ENCODE data around the gene MALRD1.
A peak's percentile ranks its signal among the peaks of the same experiment; 100 is the strongest.

The MALRD1 gene

GRCh38 chr10:19588608-19589007 is 540.0 kb downstream of the MALRD1 start:
- DNase-seq, result no peak

- DNase-seq, result no peak
These were observed 543.7 kb downstream of the MALRD1 start for GRCh38 chr10:19592276-19592675.

- no peak for DNase-seq
These were observed 546.7 kb downstream of the MALRD1 start for GRCh38 chr10:19595212-19595845.

- no peak for DNase-seq
These were observed 557.2 kb downstream of the MALRD1 start for GRCh38 chr10:19605806-19606205.

DNA sequence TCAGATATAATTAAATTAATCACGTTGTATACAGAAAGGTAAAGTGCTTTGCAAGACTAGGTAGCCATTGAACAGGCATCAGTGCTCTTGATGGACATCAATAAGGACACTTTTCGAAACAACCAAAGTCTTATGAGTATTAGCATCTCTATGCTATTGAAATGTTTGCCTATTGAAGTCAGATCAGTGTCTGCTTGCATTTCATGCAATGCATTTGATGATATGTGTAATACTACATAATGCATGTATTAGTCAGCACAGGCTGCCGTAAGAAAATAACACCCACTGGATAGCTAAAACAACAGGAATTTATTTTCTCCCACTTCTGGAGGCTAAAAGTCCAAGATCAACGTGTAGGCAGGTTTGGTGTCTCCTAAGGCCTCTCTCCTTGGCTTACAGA is 558.4 kb downstream of the MALRD1 start:
- no peak for DNase-seq

DNA sequence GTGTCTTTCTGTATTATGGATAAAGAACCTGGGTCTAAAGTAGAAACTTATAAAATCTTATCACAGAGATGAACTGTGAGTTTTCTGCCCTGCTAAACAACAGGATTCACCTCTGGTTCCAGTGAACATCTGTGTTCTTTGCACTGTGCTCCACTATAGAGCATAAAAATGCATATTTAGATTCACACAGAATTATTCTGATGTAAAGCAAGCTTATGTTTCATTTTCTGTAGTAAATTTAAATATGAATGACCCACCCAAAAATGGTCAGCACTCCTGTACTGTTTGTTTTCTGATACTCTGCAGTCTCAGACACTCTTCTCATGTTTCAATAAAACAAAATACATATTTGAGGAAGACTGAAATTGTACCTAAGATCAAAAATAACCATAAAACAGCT is 563.2 kb downstream of the MALRD1 start:
- no peak for DNase-seq

DNA sequence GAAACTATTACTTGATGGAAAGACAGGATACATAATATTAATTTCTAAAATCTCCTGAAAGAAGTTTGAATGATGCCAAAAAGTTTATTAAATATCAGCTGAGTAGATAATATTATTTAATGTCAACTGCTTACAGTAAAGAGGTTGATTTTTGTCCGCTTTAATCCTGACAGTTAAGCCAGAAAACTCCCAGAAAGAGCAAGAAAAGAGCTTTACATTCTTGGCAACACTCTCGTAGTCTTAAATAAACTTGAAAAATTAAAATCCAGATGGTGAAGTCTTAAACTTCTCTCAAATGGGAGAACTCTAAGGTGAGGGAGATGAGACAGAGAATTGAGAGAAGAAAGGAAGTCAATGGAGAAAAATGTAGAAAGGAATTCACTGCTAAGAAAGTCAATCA is 568.4 kb downstream of the MALRD1 start:
- DNase-seq, result no peak

DNA sequence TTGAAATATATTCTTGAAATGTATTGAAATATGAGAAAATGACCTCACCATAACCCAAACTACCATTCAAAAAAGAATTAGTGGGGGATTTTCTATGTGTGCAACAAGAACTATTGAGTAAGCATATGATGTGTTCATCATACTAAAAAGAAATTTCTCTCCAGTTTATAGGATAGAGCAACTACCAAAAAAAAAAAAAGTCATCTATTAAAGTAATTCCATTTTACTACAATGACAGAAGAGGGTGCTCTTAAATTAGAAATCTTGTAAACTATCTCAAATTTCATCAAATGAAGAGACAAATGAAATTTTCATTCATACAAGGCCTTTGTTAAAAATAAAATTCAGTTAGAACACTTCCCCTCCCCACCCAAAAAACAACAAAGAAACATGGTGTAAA is 572.2 kb downstream of the MALRD1 start:
- DNase-seq, result no peak

DNA sequence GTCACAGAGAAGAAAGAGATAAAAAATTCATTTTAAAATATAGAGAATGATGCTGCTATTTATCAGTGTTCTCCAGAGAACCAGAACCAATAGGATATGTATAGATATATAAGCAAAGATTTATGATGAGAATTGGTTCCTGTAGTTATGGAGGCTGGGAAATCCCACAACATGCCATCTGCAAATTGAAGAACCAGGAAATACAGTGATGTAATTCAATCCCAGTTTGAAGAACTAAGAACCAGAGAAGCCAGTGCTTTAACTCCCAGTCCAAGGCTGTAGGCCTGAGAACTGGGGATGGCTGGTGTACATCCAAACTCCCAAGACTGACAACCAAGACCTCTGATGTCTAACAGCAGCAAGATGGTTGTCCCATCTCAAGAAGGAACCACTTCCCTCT is 574.7 kb downstream of the MALRD1 start:
- DNase-seq, result no peak

- DNase-seq, result no peak
These were observed 577.6 kb downstream of the MALRD1 start for GRCh38 chr10:19626156-19626555.

GRCh38 chr10:19628767-19629560 is 580.4 kb downstream of the MALRD1 start:
- no peak for DNase-seq

DNA sequence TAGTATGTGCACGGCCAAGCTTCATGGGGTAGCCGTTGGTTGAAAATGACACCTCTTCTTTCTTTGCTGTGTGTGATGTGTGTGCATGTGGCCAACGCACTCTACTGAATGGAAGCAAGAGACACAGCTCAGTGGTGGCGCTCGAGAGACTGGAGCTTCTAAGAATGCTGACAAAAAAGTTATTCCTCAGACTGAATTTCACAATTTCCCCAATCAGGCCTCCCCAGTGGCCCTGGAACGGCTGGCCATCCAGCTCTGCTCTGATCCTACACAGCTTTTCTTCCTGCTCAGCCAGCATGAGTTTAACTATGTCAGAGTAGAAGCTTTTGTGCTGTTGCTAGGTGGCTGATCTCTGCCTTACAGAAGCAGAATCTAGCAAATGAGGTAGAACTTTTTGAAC is 581.0 kb downstream of the MALRD1 start:
- DNase-seq, result no peak

DNA sequence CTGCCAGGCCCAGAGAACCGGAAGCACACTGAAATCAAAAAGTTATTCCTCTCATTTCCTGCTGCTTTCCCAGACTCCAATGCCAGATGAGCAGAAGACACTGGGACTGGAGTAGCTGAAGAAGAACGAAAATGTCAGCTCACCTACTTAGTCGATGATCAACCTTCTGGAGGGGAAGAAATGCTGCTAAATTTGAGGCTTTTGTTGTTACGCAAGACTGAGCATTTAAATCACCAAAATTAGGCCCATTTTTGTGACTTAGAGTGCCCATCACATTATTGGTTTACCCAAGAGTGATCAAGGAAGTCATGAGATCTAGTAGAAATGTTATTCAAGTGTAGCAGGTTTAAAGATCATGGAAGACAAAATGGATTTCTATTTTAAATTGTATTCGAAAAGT is 585.6 kb downstream of the MALRD1 start:
- no peak for DNase-seq

- DNase-seq, result peak in 1 of 2 donors; percentile 9
These were observed 589.7 kb downstream of the MALRD1 start for GRCh38 chr10:19638182-19638895.

GRCh38 chr10:19638896-19639233 is 590.3 kb downstream of the MALRD1 start:
- no peak for DNase-seq

DNA sequence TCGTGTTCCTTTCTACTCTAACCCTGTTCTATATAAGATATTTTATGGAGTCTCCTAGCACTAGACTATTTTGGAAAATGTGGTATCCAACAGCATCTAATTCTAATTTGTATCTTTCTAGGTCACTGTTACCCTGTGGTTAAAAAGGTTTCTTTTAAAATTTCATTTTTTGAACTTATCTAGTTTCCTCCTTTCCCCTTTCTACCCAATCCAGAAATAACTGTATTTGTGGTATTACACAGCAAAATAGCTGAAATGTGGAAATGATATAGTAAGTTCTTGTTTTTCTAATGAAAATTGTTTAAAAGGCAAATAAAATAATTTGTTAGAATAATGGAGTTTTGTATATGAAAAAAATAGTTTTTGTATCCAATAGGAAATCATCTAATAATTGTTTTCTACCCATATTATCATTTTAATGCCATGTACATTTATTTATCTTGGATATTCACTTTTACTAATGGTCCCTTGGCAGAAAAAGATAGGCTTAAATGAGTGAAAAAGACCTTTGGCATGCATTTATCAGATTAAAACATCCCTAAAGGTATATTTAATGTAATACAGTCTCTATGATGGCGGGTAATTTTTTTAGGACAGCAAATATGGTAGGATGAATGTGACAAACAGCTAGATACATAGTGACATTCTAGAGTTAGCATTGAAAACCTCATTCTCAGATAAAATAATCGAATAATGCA is 592.1 kb downstream of the MALRD1 start:
- DNase-seq, result no peak

DNA sequence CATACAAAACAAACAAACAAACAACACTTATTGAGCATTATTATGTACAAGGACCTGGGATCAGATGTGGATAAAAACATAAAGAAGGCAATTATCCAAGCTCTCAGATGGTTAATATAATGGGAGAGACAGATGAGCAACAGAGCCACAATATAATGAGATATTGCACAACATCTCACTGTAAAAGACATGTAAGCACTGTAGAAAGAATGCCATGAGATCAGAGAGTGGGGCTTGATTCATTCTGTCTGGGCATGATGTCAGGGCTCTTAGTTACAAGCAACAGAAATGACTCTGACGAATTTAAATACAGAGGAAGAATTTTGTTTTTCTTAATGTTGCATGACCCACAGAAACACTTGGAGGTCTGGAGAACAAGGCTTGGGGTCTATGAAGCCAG is 602.9 kb downstream of the MALRD1 start:
- no peak for DNase-seq

DNA sequence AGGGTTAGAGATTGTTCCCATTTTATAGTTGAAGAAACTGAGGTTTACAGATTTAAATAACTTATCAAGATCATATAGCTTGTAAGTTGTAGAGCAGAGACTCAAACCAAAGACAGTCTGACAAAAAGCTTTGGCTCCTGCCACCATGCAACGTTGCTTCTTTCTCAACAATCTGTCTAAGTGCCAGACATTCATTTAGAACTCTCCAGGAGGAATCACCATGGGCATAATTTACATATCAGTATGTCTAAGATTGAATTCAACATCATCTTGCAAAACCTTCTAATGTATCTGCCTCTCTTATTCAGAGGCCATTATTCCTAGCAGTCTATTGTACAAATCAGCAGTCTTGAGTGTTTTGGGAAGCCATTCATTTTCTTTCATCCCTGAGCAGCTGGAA is 604.1 kb downstream of the MALRD1 start:
- no peak for DNase-seq

DNA sequence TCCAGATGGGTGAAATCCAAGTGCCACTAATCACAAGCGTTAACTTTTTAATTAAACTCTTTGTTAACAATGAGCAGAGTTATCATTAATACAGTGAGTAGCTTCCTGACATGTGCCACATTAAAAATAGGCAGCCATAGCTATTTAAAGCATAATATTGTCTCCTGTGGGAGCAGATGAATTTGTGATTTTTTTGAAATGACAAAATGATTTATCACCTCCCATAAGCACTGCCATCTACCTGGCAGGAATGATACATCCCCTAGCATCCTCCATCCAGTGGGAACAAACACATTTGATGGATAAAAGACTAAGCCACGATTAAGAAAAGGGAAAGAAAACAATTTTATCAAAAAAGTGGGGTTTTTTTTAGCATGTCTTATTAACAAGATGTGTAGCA is 605.3 kb downstream of the MALRD1 start:
- DNase-seq, result no peak

DNA sequence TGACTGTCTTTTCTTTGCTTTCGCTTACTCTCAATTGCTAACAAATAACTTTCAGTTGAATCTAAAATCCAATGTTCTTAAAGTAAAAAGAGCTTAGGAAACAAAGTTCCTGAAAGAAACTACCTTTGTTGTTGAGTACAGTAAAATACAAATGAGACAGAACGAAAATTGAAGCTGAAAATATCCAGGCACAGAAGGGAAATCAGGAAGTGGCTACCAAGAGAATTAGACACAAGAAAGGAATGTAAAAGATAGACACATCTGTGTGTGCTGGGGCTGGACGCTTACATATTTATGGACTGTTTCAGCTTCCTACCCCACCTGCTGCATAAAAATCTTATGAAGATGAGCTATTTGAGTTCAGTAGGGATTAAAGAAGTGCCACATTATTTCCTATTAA is 606.0 kb downstream of the MALRD1 start:
- no peak for DNase-seq

DNA sequence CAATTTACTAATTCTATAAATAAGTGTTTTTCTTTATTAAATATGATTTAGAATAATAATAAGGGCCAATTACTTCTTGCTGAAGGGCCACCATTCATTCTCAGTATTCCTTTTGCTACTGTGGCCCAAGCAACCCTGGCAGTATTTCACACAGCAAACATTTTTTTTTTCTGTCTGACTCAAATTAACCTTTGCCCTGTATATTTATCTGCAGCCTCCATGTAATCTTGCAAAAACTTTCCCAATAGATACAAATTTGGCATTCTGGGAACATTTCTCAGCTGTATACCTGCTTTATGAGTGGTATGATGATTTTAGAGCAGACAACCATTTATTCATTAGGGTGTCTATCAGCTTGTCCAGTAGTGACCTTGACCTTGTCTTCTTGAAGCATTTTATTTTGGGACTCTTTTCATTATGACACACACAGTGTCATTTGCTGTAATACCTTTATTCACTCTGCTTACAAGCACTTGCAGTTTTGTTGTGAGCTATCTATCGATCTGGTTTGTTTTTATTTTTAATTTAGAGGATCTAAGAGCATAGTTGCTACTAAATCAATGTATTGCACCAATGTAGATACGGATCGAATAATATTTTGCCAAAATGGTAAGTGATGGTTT is 607.9 kb downstream of the MALRD1 start:
- DNase-seq, result no peak

DNA sequence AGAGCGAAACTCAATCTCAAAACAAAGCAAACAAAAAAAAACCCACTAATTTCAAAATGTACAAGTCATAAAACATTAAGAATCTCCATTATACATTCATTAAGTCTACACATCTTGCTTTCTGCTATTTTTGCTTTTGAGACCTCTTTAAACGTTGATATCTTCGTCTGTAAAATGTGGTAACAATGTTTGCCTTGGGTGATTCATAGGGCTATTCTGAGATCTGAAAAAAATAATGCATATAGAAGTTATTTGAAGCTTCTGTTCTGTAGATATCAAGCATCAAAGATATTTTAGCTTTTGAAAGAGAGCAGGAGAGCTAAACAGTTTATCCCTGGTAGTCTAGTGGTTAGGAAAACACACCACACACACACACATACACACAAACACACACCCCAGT is 609.5 kb downstream of the MALRD1 start:
- DNase-seq, result no peak

GRCh38 chr10:19658622-19659233 is 610.1 kb downstream of the MALRD1 start:
- DNase-seq, result no peak

All from CD4-positive, alpha-beta T cell treated with Interferon alpha-2 for 1 hour (primary cell).